Kidney glomerular epithelial cell (primary cell): ENCODE results near the gene C1QTNF4.
"Not testable (repeated sequence)": the region's sequence is repeated elsewhere in the genome, so short reads cannot be mapped to it uniquely, and the experiment has no call there.

Experiments
- DNase-seq: peaks from one replicate; lab custom pipeline; 2025; lab: John Stamatoyannopoulos, UW

C1QTNF4 gene

DNA sequence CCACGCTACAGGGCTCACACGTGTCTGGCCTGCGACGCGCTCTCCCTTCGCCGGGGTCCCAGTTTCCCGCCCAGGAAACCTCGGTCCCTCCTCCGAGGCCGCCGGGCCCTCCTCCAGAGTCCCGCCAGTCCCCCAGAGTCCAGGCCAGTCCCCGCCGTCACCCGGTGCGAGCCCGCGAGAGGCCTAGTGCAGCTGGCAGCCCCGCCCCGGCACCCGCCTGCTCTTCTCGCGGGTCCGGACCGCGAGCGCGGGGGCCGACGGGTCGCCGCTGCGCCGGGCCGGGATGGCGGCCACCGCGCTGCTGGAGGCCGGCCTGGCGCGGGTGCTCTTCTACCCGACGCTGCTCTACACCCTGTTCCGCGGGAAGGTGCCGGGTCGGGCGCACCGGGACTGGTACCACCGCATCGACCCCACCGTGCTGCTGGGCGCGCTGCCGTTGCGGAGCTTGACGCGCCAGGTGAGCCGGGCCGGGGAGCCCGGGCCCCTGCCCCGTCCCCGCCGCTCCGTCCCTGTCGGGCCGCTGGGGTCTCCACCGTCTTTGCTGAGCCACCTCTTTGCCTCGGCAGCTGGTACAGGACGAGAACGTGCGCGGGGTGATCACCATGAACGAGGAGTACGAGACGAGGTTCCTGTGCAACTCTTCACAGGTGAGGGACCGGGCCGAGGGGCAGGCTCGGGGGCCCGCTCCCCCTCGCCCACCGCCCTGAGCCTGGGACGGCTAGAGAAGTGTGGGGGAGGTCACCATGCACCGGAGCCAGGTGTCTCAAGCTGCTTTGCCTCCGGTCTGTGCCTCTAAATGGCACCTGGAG, 28.7 kb downstream of the C1QTNF4 start, which contains the start of gene PTPMT1:
TSS of gene PTPMT1 (plus strand) at position 260 of the 809 bp plus-strand sequence. CDS start at position 284, 24 bp downstream.
- DNase-seq: peak; percentile 16

DNA sequence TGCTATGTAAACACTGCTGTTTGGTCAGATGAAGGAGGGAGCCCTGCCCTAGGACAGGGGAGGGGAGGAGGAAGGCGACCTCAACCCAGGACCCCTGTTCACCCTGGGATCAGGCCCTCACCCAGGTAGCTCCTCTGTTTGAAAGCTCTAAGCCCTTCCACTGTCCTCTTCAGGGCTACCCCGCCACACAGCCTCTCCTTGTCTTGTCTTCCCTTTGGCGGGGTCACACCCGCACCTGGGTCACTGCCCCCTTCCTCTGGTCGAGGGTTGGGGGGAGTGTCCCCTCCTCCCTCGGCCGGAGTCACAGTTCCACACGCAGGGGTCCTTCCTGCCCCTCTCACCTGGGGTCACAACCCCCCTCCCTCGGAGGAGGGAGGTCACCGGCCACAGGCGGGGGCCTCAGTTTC, 29.3 kb downstream of the C1QTNF4 start:
- no peak for DNase-seq

DNA sequence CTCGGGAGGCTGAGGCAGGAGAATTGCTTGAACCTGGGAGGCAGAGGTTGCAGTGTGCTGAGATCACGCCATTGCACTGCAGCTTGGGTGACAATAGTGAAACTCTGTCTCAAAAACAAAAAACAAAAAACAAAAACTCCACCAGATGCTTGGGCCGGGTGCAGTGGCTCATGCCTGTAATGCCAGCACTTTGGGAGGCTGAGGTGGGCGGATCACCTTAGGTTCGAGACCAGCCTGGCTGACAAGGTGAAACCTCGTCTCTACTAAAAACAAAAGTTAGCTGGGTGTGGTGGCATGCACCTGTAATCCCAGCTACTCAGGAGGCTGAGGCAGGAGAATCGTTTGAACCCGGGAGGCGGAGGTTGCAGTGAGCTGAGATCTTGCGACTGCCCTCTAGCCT, 29.8 kb downstream of the C1QTNF4 start:
- not testable (repeated sequence) for DNase-seq

DNA sequence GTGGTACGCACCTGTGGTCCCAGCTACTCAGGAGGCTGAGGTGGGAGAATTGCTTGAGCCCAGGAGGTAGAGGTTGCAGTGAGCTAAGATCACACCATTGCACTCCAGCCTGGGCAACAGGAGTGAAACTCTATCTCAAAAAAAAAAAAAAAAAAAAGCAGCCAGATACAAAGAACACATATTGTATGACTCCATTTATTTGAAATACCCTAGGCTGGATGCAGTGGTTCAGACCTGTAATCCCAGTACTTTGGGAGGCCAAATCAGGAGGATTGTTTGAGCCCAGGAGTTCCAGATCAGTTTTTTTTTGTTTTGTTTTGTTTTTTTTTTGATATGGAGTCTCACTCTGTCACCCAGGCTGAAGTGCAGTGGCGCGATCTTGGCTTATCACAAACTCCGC, 31.8 kb downstream of the C1QTNF4 start:
- DNase-seq: not testable (repeated sequence)

DNA sequence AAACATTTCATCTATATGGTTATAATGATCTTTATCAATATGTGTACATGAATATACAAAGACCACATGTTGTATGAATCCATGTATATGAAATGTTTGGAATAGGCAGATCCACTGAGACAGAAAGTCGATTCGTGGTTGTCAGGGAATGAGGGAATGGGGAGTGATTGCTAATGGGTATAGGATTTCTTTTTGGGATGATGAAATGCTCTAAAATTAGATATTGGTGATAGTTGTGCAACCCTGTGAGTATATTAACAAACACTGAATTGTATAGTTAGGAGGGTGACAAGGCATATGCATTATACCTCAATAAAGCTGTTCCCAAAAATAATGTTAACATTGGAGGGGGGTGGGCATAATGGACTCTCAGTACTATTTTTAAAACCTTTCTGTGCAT, 33.8 kb downstream of the C1QTNF4 start:
- no peak for DNase-seq

DNA sequence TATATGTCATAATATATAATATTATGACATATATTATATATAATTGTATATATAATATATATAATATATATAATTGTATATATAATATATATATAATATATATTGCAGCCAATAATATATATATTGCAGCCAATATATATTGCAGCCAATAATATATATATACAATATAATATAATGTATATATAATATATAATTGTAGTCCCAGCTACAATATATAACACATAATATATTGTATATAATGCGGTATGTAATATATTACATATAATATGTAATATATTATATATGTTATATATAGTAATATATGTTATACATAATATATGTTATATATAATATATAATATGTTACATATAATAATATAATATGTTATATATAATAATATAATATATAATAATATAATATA, 35.5 kb downstream of the C1QTNF4 start:
- no peak for DNase-seq

DNA sequence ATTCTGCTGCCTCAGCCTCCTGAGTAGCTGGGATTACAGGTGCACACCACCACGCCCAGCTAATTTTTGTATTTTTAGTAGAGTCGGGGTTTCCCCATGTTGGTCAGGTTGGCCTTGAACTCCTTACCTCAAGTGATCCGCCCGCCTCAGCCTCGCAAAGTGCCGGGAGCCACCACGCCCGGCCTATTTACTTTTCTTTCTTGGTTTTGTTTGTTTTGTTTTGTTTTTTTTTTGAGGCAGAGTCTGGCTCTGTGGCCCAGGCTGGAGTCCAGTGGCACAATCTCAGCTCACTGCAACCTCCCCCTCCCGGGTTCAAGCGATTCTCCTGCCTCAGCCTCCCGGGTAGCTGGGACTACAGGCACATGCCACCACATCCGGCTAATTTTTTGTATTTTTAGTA, 37.2 kb downstream of the C1QTNF4 start:
- not testable (repeated sequence) for DNase-seq

DNA sequence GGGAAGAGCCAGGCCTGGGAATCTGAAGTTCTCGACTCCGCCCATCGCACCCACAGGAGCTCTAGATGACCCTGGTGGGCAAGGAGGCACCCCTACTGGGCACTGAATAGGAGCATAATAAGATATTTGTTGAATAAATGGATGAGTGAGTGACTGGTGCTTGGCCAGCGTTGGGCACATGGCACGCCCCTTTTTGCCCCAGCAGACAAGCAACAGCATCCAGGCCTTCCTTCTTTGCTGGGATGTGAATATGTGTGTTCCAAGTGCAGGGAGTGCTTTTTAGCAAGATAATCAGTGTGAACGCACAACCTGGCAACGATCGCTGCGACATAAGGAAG, 40.8 kb downstream of the C1QTNF4 start:
- no peak for DNase-seq

DNA sequence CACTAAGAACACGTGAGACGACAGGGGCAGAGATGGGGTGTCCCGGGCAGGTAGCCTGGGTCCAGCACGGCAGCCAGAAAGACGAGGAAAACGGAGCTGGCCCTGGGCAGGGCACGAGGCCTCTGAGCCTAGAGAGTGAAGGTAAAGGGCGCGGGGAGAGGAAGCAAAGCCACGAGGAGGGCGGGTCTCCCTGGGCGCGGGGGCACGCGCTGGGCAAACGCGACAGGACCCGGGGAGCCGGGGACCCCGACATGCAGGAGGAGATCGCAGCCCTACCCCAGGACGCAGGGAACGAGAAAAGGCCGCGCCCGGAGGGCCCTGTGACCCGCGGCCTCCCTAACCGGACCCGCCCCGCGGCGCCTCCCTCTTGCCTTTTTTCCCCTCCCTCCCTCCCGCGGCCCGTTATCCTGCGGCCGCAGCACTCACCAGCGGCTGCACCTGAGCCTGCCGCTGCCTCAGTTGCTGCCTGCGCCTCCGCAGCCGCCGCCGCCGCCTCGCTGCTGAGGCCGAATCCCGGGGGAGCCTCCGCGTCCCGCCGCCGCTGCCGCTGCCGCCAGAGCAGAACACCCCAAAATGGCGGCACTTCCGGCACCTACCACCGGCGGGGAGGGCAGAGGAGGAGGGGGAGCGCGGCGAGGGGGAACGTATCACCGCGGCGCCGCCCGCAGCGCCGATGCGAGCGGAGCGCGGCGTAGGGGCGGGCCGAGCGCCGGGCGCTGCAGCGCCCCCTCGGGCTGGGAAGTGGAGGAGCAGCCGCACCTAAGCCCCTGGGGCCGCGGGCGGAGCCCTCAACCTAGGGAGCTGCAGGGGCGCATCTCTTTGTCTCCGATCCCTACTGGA, 41.4 kb downstream of the C1QTNF4 start, which contains the start of gene CELF1:
TSS of gene CELF1 (minus strand) at position 567 of the 840 bp plus-strand sequence. CDS start 53,609 bp downstream, outside the sequence.
- DNase-seq: peak; percentile 84

DNA sequence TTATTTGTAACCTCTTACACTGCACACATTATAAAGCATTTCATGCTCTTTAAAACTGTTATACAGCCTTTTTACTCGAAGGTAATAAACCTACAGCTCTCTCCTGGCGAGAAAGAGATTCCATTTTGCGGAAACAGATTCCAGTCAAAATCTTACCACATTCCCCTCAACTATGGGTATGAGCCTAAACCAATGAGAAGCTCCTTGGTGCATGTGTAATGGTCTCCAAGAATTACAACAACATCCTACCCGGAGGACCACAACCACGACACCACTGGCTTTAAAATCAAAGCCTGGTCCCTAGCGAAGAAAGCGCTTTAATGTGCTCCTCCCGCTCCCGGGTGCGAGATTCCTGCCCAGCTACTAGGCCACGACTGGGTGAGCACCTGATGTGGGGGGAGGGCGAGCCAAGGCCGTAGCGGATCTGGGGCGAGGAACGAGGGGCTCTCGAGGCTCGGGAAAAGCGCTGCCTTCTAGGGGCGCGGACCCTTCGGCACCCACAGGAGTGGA, 42.1 kb downstream of the C1QTNF4 start:
- peak; percentile 49 for DNase-seq

DNA sequence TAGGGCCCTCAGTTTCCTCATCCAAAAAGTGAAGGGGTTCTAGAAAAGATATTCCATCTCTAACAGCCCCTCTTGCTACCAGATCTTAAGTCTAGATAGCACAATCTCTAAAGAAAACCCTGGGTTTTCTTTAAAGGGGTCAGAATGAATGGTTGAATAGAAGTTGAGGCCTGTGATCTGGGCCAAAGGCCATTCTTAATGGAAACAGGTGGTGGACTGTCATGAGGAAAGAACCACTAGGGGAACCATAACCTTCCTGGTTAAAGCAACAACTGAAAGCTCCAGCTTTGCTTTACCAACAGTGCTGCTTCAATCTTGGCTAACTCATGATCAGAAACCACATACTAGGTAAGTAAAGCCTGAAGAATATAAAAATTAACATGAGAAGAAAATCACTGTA, 43.1 kb downstream of the C1QTNF4 start:
- DNase-seq: peak; percentile 6

DNA sequence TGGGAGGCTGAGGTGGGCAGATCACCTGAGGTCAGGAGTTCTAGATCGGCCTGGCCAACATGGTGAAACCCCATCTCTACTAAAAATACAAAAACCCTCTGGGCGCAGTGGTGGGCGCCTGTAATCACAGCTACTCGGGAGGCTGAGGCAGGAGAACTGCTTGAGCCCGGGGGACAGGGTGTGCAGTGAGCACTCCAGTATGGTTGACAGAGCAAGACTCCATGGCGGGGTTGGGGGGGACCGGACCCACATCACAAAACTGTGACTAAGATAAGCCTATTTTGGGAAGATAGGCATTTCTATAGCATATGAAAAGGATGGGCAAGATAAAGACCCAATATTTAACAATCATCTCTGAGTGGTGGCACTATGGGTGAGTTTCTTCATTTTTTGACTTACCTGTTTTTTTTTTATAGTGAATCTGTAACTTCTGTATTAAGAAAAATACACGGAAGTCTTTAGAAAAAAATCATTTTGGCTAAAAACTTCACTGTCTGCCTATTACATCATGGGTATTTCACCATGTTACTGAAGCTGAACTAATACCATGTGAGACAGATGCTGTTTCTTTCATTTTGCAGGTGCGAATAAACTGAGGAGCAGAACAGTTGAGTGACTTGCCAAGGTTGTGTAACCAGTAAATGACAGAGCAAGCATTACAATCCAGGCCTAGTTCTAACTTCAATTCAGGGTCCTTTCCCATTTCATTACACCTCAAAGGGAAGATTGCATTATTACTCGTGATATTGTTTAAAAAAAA, 43.7 kb downstream of the C1QTNF4 start:
- DNase-seq: no peak

DNA sequence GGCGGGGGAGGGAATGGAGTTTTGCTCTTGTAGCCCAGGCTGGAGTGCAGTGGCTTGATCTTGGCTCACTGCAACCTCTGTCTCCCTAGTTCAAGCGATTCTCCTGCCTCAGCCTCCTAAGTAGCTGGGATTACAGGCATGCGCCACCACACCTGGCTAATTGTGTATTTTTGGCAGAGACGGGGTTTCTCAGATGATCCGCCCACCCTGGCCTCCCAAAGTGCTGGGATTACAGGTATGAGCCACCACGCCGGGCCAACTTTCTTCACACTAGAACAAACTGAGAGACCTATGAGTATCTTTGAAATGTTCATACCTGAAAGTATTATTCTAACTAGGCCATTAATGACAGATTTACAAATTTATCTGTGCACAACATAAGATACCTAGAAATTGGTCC, 47.9 kb downstream of the C1QTNF4 start:
- DNase-seq: not testable (repeated sequence)

DNA sequence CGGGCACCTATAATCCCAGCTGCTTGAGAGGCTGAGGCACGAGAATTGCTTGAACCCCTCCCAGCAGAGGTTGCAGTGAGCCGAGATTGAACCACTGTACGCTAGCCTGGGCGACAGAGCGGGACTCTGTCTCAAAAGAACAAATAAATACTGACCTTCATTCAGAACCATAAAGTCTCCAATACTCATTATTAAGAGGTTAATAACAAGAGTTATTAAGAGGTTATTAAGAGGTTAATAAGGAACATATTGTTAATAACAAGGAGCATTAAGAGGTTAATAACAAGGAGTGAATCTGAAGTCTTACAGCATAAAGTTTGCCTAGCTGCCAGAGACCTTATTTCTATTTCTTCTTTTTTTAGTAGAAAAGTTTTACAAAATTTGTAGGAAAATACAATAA, 48.9 kb downstream of the C1QTNF4 start:
- DNase-seq: no peak

DNA sequence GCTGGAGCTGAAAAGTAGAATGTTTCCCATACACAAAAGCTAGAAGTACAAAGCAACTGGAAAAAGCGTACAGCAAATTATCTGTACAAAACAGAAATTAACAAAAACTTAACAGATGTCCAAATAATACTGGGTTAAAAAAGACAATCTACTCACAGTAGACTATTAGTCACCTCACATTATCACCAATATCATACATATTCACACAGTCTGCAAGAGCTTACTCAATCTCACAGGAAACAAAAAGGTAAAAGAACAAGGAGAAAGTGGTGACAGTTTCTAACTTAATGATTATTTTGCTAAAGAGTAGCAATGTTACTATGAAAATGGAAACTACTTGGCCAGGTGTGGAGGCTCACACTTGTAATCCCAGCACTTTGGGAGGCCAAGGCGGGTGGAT, 53.1 kb downstream of the C1QTNF4 start:
- DNase-seq: no peak

DNA sequence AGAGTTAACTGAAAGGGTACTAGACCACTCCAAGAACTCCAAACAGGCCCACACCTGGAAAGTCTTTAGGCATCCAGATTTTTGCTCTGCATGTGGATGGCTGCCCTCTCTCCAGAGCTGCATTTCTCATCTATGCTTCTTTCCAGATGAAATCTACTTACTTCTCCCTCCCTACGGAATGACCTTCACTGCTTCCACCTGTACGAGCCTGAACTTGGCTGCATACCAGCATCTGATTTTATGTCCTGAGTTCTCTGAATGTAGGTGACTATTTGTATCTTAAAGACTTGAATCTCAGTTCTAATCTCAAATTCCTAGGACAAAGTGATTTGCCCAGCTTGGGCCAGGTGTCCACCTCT, 54.6 kb downstream of the C1QTNF4 start:
- no peak for DNase-seq
